T1000 (cell line): ENCODE results near the gene CLCN7.
"Not testable (repeated sequence)": the region's sequence is repeated elsewhere in the genome, so short reads cannot be mapped to it uniquely, and the experiment has no call there.

ENCODE experiments used
- DNase-seq: peaks from one replicate; lab custom pipeline; 2025; ENCODE audit warnings: mixed read lengths; lab: John Stamatoyannopoulos, UW

The CLCN7 gene

GRCh38 chr16:1445518-1446203, 29.2 kb downstream of the CLCN7 start:
- no peak for DNase-seq

- DNase-seq: no peak
These were observed 29.9 kb downstream of the CLCN7 start for GRCh38 chr16:1444730-1445517.

GRCh38 chr16:1443980-1444729, 30.7 kb downstream of the CLCN7 start, which contains the start of gene CCDC154:
Gene CCDC154, minus strand, starts transcription at chr16:1444556. Its CDS starts 234 bp downstream, at chr16:1444322.
- no peak for DNase-seq

- DNase-seq: no peak
These were observed 31.3 kb downstream of the CLCN7 start for GRCh38 chr16:1443403-1443973.

- DNase-seq: no peak
These were observed 32.1 kb downstream of the CLCN7 start for GRCh38 chr16:1442697-1443096.

GRCh38 chr16:1441391-1441829, 33.4 kb downstream of the CLCN7 start:
- DNase-seq: no peak

- DNase-seq: not testable (repeated sequence)
These were observed 35.1 kb downstream of the CLCN7 start for GRCh38 chr16:1439699-1440074.

GRCh38 chr16:1439058-1439698, 35.6 kb downstream of the CLCN7 start:
- no peak for DNase-seq

GRCh38 chr16:1438229-1439057, 36.4 kb downstream of the CLCN7 start:
- no peak for DNase-seq

DNA sequence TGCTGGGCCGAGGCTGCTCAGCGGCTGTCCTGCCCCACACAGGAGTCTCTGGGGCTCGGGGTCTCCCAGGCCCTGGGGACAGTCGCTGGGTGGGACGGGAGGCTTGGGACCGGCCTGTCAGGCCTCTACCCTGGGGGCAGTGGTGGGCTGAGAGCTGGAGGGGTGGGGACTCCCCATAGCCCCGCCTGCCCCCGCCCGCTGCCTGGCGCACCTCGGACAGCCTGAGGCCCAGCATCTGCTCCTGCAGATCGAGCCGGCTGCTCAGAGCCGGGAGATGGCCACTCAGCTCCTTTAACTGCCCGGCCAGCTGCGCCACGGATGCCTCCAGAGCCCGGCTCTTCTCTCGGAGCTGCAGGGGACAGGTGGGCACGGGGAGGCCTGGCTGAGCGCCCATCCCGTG, 37.2 kb downstream of the CLCN7 start:
- DNase-seq: no peak

DNA sequence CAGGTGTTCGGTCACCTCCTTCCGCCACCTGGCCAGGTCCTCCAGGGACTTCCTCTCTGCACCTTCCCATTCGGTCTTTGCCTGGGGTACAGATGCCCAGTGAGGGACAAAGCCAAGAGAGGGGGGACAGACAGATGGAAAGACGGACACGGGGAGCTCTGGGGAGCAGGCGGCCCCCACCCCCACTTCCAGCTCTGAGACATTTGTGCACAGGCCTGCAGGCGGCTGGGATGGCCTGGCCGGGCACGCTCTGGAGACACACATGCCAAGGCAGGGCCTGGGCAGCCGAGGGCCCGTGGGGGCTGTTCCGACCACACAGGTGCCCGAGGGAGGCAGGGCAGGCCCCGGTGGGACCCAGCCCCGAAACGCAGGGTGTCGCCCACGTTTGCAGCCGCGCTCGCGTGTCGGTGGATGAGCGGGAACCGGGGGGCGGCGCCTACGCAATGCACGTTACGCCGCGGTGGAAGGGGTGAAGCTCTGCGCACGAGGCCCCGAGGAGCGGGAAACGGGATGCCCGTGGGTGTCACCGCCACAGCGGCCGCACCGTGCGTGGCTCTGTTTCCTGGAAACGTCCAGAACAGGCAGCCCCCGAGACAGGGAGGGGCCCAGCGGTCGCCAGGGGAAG, 38.0 kb downstream of the CLCN7 start:
- DNase-seq: no peak

- no peak for DNase-seq
These were observed 38.7 kb downstream of the CLCN7 start for GRCh38 chr16:1435921-1436697.

DNA sequence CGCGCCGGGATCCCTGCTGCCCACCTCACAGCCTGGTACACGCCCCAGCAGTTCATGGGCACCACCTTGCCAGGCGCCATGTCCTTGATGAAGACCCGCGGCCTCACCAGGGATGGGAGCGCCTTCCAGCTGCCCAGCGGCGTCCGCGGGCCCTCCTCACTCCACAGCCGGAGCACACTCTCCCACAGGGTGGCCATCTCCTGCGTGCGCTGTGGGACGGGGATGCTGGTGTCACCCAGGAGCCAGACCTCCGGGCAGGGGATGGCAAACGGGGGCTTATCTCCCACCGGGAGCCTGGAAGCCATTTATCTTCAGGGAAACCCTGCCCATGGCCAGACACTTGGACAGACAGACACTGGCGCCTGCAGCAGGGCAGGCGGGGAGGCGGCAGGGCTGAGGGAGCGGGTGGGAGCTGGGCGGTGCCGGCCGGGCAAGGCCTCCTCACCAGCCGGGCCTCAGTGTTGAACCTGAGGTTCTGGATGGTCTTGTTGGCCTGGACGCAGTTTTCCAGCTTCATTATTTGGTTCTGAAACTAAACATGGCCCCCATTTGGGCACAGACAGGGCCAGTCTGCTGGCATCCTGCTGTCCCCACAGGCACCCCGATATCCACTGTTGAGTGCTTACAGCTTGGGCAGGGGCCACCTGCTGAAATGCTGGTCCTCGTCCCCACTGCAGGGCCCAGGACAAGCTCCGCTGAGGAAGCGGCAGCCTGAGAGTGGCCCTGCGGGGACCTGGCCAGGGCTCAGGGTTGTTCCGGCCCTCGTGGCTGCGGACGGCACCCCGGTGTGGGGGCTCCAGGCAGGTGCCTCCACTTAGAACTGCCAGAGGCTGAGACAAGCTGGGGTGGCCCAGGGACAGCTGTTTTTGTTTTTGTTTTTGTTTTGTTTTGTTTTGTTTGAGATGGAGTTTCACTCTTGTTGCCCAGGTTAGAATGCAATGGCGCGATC, 39.9 kb downstream of the CLCN7 start:
- no peak for DNase-seq

DNA sequence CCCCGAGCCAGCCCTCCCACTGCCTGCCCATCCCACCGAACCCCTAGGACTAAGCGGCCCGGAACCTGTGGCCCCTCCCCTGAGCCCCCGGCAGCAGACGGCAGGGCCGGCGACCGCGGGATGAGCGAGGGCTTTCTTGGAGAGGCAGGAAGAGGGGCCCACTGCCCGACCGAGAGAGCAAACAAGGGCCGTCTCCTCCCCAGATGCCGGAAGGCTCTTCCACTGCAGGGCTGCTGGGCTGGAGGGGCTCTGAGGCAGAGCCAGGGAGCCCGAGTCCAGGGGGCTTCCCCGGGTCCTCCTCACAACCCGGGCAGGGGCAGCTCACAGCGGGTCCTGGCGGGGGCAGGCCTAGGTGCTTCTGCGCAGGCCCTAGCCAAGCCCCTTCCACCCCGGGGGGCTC, 41.1 kb downstream of the CLCN7 start:
- DNase-seq: no peak

DNA sequence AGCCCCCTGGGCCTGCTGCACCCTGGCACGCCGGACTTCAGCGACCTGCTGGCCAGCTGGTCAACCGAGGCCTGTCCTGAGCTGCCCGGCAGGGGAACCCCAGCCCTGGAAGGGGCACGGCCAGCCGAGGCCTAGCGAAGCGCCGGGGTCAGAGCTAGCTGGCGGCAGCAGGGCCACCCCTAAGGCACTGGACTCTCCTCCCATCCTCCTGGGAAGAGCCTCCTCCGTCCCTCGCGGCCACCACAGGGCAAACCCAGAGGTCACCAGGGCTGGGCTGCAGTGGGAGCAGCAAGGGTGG, 41.6 kb downstream of the CLCN7 start:
- DNase-seq: no peak

GRCh38 chr16:1432388-1433262, 42.2 kb downstream of the CLCN7 start:
- DNase-seq: no peak

DNA sequence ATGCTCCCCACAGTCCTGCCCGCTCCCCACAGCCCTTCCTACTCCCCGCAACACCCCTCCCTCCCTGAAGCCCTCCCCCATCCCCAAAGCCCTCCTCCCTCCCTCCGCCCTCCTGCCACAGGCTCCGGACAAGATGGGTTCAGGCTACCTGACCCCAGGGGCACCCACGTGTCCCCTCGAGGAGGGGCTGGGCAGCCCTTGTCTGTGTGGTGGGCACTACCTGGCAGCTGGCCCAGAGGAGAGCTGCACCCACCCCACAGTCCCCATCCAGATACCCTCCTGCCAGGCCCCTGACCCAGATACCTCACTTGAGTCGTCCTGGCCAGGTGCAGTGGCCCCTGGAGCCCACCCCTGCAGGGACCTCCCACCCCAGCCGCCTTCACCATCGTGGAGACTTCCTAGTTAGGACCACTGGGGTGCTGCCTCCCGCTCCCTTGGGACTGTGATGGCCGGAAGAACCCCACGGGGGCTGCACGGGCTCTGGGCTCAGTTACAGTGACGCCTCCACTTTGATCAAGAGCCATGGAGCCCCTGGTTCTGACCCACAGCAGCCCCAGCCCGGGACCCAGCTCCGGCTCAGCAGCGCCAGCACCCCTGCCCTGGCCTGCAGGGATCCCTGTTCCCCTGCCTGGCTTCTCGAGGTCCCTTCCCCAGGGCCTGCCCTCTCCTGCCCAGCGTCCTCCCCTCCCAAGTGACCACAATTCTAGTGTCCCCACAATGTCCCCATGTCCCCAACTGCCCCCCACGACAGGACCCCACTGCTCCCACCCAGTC, 43.1 kb downstream of the CLCN7 start:
- no peak for DNase-seq
